HG03460 (cell line): ENCODE data around the gene DNAJC9.
"Not testable (repeated sequence)": the region's sequence is repeated elsewhere in the genome, so short reads cannot be mapped to it uniquely, and the experiment has no call there.

Source experiments
- ATAC-seq: cut with Tn5 transposase; IDR thresholded peaks from one replicate; pipeline ENCODE4 v1.9.1; 2021; ENCODE audit not compliant: unreplicated experiment

The DNAJC9 gene

GRCh38 chr10:73246646-73247508 is at the start of gene DNAJC9:
Gene DNAJC9, minus strand, starts transcription at chr10:73247255. Its CDS starts 66 bp downstream, at chr10:73247189.
- peak; percentile 79 for ATAC-seq

DNA sequence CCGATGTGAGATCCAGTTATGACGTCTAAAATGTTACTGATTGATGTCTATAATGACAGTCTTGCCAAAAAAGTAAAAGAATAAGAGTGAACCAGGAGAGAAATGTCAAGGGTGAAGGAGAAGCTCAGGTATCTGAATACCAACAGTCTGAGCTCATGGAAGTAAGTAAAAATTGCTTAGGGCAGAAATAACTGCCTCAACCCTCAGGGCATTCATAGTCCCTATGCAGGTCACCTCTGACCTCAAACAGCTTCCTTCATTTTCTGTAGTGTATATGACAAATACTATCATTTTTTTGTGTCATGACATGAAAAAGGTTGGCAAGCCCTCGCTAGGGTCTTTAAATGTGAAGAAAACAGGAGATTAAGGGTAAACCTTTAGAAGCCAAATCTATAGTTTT is 46.4 kb upstream of the DNAJC9 start:
- no peak for ATAC-seq

- no peak for ATAC-seq
Measured at GRCh38 chr10:73289958-73290357, 42.9 kb upstream of the DNAJC9 start.

- no peak for ATAC-seq
Measured at GRCh38 chr10:73287441-73287840, 40.4 kb upstream of the DNAJC9 start.

GRCh38 chr10:73281097-73281496 is 34.0 kb upstream of the DNAJC9 start:
- no peak for ATAC-seq

DNA sequence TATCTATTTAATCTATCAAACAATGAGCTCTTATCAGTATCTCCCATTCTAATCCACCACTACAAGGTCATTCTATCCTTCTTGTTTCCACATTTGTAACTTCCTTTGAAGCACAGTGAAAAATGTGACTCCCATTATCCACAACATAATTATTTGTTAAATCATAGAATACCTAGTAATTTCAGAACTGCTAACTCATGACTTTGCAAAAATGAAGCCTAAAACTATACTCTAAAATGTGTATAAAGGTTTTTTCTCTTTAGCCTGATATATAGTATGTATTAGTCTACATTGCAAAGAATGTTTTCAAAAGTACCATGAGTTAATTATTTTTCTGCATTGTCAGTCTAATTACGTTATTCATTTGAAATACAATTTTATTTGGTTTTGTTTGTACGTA is 17.4 kb upstream of the DNAJC9 start:
- ATAC-seq = no peak

- ATAC-seq = no peak
Measured at GRCh38 chr10:73263693-73264347, 16.8 kb upstream of the DNAJC9 start.

GRCh38 chr10:73262880-73263555 is 16.0 kb upstream of the DNAJC9 start:
- no peak for ATAC-seq

- ATAC-seq = no peak
Measured at GRCh38 chr10:73262105-73262730, 15.2 kb upstream of the DNAJC9 start.

DNA sequence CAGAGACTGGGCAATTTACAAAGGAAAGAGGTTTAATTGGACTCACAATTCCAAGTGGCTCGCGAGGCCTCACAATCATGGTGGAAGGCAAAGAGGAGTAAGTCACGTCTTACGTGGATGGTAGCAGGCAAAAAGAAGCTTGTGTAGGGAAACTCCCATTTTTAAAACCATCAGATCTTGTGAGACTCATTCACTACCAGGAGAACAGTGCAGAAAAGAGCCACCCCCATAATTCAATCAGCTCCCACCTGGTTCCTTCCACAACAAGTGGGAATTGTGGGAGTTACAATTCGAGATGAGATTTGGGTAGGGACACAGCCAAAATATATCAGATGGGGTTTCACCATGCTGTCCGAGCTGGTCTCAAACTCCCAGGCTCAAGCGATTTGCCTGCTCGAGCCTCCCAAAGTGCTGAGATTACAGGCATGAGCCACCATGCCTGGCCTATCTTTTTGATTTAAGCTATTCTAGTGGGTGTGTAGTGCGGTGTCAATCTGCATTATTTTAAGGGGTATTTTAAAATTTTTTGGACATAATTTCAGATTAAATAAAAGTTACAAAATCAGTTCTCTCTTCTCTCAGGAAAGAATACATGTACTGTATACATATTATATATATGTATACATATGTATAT is 14.4 kb upstream of the DNAJC9 start:
- no peak for ATAC-seq

DNA sequence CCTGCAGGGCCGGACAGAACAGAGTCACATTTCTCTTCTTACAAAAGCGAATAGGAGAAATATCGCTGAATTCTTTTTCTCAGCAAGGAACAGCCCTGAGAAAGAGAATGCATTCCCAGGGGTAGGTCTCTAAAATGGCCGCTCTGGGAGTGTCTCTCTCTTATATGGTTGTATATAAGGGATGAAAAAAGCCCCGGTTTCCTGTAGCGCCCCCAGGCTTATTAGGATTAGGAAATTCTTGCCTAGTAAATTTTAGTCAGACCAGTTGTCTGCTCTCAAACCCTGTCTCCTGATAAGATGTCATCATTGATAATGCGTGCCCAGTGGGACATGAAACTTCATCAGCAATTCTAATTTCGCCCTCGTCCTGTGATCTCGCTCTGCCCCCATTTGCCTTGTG is 11.6 kb upstream of the DNAJC9 start:
- ATAC-seq = not testable (repeated sequence)

GRCh38 chr10:73253225-73253555 is 6.1 kb upstream of the DNAJC9 start:
- ATAC-seq = peak; percentile 16

GRCh38 chr10:73252445-73253224 is 5.6 kb upstream of the DNAJC9 start, which contains the start of gene MRPS16:
Gene MRPS16, minus strand, starts transcription at chr10:73252644. Its CDS starts 162 bp downstream, at chr10:73252482.
- peak; percentile 70 for ATAC-seq

- peak; percentile 38 for ATAC-seq
Measured at GRCh38 chr10:73251683-73252444, 4.8 kb upstream of the DNAJC9 start.

- ATAC-seq = no peak
Measured at GRCh38 chr10:73248259-73248724, 1.2 kb upstream of the DNAJC9 start.

DNA sequence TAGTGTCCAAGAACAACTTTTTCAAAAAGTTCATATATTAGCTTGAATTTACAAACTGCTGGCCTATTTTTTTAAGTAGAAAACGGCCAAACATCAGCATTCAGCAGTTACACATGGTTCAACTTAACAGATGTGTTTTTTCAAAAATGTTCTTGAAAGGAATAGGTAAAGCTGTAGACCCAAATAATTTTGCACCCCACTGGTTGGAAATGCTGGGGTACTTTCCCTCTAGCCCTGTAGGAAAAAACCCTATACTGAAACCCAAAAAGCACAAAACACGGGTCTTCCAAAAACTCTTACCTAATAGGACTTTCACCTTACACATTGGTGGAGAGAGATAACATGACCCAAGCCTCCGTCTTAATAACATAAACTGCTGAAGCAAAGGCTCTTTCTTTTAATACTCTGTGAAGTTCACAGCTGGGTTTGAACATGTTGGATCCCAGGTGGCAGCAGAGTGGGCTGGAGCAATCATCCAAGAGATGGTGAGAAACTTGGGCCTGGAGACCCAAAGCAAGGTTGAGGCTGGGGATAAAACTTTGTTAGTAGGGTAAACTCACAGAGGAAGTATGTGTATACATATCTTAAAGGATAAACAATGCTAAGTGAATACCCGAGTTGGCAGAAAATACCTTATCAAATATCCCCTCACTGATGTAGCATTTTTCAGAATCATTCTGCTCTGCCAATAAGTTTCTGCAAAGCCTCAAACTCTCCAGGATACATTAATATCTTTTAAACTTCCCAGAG is 629 bp upstream of the DNAJC9 start:
- no peak for ATAC-seq

- ATAC-seq = no peak
Measured at GRCh38 chr10:73246322-73246645, 771 bp downstream of the DNAJC9 start.

DNA sequence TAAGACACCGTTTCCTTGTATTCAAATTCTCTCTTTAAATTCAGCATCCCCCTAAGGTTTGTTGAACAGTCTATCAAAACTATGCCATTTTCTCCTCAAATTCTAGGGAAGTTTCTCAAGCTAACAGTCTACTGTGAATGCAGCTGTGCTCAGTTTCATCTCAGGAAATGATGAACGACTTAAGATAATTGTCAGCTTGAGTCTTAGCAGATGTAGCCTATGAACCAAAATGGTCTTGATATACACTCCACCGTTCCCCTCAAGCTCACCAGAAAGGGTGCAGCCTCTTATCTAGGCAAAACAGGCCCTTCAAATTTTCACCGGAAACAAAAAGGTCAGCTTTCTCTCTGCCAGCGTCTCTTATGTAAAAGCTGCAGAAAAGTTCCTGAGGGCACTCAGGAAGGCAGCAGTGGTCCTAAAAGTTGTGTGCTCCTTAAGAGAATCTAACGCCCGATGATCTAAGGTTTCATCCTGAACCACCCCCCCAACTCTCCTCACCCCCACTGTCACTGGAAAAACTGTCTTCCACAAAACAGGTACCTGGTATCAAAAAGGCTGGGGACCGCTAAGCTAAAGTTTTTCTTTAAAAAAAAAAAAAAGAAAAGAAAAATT is 2.1 kb downstream of the DNAJC9 start:
- ATAC-seq = no peak
